Measurements from ENCODE around the gene NCBP3. TPM values are rescaled to one million over a fixed set of nuclear protein-coding genes. Genes with fewer than 3 reads are reported as not detected.

Gene NCBP3
- total RNA-seq, 1 donor, result 21.4 TPM

DNA sequence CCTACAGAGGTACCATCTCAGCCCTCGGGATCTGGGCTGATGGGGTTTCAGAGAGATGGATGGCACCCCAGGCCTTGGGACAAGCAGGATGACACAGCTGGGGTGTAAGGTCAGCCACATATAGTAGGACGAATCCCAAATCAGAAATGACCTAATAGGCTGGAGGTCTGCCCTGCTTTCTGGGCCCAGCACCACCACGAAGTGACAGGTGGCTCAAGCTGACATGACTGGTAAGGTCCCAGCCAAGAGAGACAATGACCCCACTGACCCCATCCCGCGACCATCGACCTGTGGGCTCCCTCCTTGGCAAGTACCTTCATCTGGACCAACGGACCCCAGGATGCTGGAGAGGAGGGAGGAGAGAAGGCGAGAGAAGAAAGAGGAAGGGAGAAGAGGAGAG is 31.2 kb upstream of the NCBP3 start:
- Histone ChIP-seq H2AFZ (ENCODE audit: low read length) (no peak overlapping the region), H3K79me2 (ENCODE audit: insufficient read depth, low read length) (no peaks in the 10 kb centered on the region), H3K27ac (ENCODE audit: low read depth, low read length) (no peak overlapping the region), H3K27me3 (ENCODE audit: insufficient read depth, low read length) (no peaks in the 10 kb centered on the region), H4K20me1 (ENCODE audit: insufficient read depth, low read length) (no peaks in the 10 kb centered on the region), H3K4me2 (ENCODE audit: insufficient read depth, low read length) (no peak overlapping the region), H3K4me1 (ENCODE audit: insufficient read depth, low read length) (peaks cover 5% of the 10 kb centered on the region), H3K36me3 (ENCODE audit: insufficient read depth, low read length) (peaks cover 17% of the 10 kb centered on the region), H3K9me3 (ENCODE audit: low read depth, low read length) (no peaks in the 10 kb centered on the region), H3K4me3 (ENCODE audit: insufficient read depth, low read length) (no peak overlapping the region)
- TF ChIP-seq, protein P1, sequence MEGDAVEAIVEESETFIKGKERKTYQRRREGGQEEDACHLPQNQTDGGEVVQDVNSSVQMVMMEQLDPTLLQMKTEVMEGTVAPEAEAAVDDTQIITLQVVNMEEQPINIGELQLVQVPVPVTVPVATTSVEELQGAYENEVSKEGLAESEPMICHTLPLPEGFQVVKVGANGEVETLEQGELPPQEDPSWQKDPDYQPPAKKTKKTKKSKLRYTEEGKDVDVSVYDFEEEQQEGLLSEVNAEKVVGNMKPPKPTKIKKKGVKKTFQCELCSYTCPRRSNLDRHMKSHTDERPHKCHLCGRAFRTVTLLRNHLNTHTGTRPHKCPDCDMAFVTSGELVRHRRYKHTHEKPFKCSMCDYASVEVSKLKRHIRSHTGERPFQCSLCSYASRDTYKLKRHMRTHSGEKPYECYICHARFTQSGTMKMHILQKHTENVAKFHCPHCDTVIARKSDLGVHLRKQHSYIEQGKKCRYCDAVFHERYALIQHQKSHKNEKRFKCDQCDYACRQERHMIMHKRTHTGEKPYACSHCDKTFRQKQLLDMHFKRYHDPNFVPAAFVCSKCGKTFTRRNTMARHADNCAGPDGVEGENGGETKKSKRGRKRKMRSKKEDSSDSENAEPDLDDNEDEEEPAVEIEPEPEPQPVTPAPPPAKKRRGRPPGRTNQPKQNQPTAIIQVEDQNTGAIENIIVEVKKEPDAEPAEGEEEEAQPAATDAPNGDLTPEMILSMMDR (IDR thresholded peaks at IDR 0.05; ENCODE audit: extremely low read depth, low read depth, low read length), result no peak
- DNase-seq (ENCODE audit: insufficient read length, low spot score, missing footprints), result peak; percentile 85

DNA sequence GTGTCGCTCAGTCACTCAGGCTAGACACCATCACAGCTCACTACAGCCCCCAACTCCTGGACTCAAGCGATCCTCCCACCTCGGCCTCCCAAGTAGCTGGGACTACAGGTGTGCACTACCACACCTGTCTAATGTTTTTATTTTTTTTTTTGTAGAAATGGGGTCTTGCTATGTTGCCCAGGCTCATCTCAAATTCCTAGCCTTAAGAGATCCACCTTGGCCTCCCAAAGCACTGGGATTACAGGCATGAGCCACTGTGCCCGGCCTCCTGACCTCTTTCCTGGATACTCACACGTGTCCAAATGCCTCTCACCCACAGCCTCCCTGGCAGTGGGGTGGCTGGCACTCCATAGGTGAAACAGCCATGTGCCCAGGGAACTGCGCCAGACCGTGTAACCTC is 29.3 kb upstream of the NCBP3 start:
- no peak for DNase-seq (ENCODE audit: insufficient read length, low spot score, missing footprints)
- no peak overlapping the region for H3K27ac ChIP-seq (ENCODE audit: low read depth, low read length)
- H3K4me2 ChIP-seq (ENCODE audit: insufficient read depth, low read length), result no peak overlapping the region
- TF ChIP-seq, protein P1 (IDR thresholded peaks at IDR 0.05; ENCODE audit: extremely low read depth, low read depth, low read length), result no peak
- H3K4me3 ChIP-seq (ENCODE audit: insufficient read depth, low read length), result no peak overlapping the region
- H2AFZ ChIP-seq (ENCODE audit: low read length), result no peak overlapping the region
- H3K9me3 ChIP-seq (ENCODE audit: low read depth, low read length), result no peaks in the 10 kb centered on the region
- no peaks in the 10 kb centered on the region for H3K27me3 ChIP-seq (ENCODE audit: insufficient read depth, low read length)
- no peaks in the 10 kb centered on the region for H3K79me2 ChIP-seq (ENCODE audit: insufficient read depth, low read length)
- H3K36me3 ChIP-seq (ENCODE audit: insufficient read depth, low read length), result peaks cover 17% of the 10 kb centered on the region
- peaks cover 5% of the 10 kb centered on the region for H3K4me1 ChIP-seq (ENCODE audit: insufficient read depth, low read length)
- H4K20me1 ChIP-seq (ENCODE audit: insufficient read depth, low read length), result no peaks in the 10 kb centered on the region

DNA sequence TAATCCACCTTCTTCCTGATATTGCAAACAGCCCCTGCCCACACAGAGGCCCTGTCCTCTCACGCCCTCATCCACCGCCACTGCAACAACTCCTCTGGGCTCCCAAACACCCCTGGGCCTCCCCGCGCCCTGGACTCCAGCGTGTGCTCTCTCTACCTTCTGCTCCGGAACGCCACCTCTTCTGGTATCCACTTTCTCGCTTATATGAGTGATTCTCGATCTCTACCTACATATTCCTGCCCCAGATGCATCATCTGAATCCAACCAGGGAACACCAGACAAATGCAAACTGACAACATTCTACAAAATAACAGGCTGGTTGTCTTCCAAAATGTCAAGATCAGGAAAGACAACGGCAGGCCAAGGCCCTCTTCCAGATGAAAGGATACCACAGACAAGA is 27.8 kb upstream of the NCBP3 start:
- Histone ChIP-seq H3K4me3 (ENCODE audit: insufficient read depth, low read length) (no peak overlapping the region), H4K20me1 (ENCODE audit: insufficient read depth, low read length) (no peaks in the 10 kb centered on the region), H2AFZ (ENCODE audit: low read length) (no peak overlapping the region), H3K79me2 (ENCODE audit: insufficient read depth, low read length) (no peaks in the 10 kb centered on the region), H3K36me3 (ENCODE audit: insufficient read depth, low read length) (peaks cover 17% of the 10 kb centered on the region), H3K27me3 (ENCODE audit: insufficient read depth, low read length) (no peaks in the 10 kb centered on the region), H3K4me1 (ENCODE audit: insufficient read depth, low read length) (no peaks in the 10 kb centered on the region), H3K27ac (ENCODE audit: low read depth, low read length) (no peak overlapping the region), H3K9me3 (ENCODE audit: low read depth, low read length) (no peaks in the 10 kb centered on the region), H3K4me2 (ENCODE audit: insufficient read depth, low read length) (no peak overlapping the region)
- DNase-seq (ENCODE audit: insufficient read length, low spot score, missing footprints), result peak; percentile 81
- TF ChIP-seq, protein P1 (IDR thresholded peaks at IDR 0.05; ENCODE audit: extremely low read depth, low read depth, low read length), result no peak

DNA sequence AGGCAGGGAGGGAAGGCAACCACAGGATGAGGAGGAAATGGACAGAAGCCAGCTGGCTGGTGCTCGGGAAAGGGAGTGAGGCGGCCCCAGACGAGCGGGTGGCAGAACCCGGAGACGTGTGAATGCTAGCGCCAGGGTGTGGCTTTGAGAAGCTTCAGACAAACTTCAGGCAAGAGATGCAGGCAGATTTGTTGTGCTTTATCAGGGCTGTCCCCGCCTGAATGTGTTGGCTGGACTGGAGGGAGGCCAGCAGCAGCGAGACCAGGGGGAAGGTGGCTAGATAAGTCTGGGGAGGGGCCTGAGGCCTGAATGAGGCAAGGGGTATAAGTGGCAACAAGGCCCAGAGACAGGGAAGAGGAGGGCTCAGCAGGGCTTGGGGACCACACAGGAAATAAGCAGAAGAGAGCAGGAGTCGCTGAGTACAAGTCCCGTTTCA is 24.8 kb upstream of the NCBP3 start:
- Histone ChIP-seq H2AFZ (ENCODE audit: low read length) (peak overlapping the region; percentile 65), H3K4me1 (ENCODE audit: insufficient read depth, low read length) (no peaks in the 10 kb centered on the region), H3K27me3 (ENCODE audit: insufficient read depth, low read length) (no peaks in the 10 kb centered on the region), H3K9me3 (ENCODE audit: low read depth, low read length) (no peaks in the 10 kb centered on the region), H3K27ac (ENCODE audit: low read depth, low read length) (no peak overlapping the region), H3K4me2 (ENCODE audit: insufficient read depth, low read length) (no peak overlapping the region), H4K20me1 (ENCODE audit: insufficient read depth, low read length) (no peaks in the 10 kb centered on the region), H3K79me2 (ENCODE audit: insufficient read depth, low read length) (no peaks in the 10 kb centered on the region), H3K36me3 (ENCODE audit: insufficient read depth, low read length) (peaks cover 12% of the 10 kb centered on the region), H3K4me3 (ENCODE audit: insufficient read depth, low read length) (no peak overlapping the region)
- DNase-seq (ENCODE audit: insufficient read length, low spot score, missing footprints), result no peak
- TF ChIP-seq, protein P1 (IDR thresholded peaks at IDR 0.05; ENCODE audit: extremely low read depth, low read depth, low read length), result no peak

Data from osteoblast (primary cell).